ENCODE data around the gene FIBIN. TPM values are rescaled to one million over a fixed set of nuclear protein-coding genes. Genes with fewer than 3 reads are reported as not detected.

Gene FIBIN
- polyA plus RNA-seq, 1 donor from 2014 or later: not detected

GRCh38 chr11:27031754-27032153 is 37.8 kb downstream of the FIBIN start:
- Histone ChIP-seq H3K9me3 (ENCODE audit: low read length) (no peaks in the 10 kb centered on the region), H3K4me3 (ENCODE audit: low read length) (no peak overlapping the region), H3K4me2 (ENCODE audit: low read length) (no peak overlapping the region), H3K27me3 (ENCODE audit: insufficient read depth, low read depth, low read length) (no peaks in the 10 kb centered on the region), H3K79me2 (replicated peaks; ENCODE audit: insufficient read depth, low read length) (no peaks in the 10 kb centered on the region), H3F3A (ENCODE audit: insufficient read depth, low read length, poor library complexity, severe bottlenecking) (no peaks in the 10 kb centered on the region), H2AFZ (ENCODE audit: low read depth, low read length) (no peak overlapping the region), H3K27ac (ENCODE audit: low read length) (no peak overlapping the region), H3K9ac (ENCODE audit: low read length) (no peak overlapping the region), H3K9me2 (ENCODE audit: insufficient read depth, low read length) (no peaks in the 10 kb centered on the region), H4K20me1 (ENCODE audit: insufficient read depth) (no peaks in the 10 kb centered on the region), H3K36me3 (ENCODE audit: insufficient read depth, low read length) (no peaks in the 10 kb centered on the region)
- TF ChIP-seq SMC3 (conservative IDR thresholded peaks at IDR 0.05; ENCODE audit: poor library complexity) (no peak), TAF1 (IDR thresholded peaks at IDR 0.05; ENCODE audit: low read depth) (no peak), POLR2AphosphoS5 (IDR thresholded peaks at IDR 0.05) (no peak), EP300 (conservative IDR thresholded peaks at IDR 0.05; ENCODE audit: poor library complexity, severe bottlenecking) (no peak), EZH2 (IDR thresholded peaks at IDR 0.05; ENCODE audit: borderline replicate concordance, insufficient read depth, low read length, poor library complexity, severe bottlenecking) (no peak), MXI1 (conservative IDR thresholded peaks at IDR 0.05; ENCODE audit: poor library complexity, severe bottlenecking) (no peak)
- TF ChIP-seq, protein P1, sequence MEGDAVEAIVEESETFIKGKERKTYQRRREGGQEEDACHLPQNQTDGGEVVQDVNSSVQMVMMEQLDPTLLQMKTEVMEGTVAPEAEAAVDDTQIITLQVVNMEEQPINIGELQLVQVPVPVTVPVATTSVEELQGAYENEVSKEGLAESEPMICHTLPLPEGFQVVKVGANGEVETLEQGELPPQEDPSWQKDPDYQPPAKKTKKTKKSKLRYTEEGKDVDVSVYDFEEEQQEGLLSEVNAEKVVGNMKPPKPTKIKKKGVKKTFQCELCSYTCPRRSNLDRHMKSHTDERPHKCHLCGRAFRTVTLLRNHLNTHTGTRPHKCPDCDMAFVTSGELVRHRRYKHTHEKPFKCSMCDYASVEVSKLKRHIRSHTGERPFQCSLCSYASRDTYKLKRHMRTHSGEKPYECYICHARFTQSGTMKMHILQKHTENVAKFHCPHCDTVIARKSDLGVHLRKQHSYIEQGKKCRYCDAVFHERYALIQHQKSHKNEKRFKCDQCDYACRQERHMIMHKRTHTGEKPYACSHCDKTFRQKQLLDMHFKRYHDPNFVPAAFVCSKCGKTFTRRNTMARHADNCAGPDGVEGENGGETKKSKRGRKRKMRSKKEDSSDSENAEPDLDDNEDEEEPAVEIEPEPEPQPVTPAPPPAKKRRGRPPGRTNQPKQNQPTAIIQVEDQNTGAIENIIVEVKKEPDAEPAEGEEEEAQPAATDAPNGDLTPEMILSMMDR (IDR thresholded peaks at IDR 0.05; ENCODE audit: poor library complexity, severe bottlenecking): no peak
- TF ChIP-seq, protein P2, sequence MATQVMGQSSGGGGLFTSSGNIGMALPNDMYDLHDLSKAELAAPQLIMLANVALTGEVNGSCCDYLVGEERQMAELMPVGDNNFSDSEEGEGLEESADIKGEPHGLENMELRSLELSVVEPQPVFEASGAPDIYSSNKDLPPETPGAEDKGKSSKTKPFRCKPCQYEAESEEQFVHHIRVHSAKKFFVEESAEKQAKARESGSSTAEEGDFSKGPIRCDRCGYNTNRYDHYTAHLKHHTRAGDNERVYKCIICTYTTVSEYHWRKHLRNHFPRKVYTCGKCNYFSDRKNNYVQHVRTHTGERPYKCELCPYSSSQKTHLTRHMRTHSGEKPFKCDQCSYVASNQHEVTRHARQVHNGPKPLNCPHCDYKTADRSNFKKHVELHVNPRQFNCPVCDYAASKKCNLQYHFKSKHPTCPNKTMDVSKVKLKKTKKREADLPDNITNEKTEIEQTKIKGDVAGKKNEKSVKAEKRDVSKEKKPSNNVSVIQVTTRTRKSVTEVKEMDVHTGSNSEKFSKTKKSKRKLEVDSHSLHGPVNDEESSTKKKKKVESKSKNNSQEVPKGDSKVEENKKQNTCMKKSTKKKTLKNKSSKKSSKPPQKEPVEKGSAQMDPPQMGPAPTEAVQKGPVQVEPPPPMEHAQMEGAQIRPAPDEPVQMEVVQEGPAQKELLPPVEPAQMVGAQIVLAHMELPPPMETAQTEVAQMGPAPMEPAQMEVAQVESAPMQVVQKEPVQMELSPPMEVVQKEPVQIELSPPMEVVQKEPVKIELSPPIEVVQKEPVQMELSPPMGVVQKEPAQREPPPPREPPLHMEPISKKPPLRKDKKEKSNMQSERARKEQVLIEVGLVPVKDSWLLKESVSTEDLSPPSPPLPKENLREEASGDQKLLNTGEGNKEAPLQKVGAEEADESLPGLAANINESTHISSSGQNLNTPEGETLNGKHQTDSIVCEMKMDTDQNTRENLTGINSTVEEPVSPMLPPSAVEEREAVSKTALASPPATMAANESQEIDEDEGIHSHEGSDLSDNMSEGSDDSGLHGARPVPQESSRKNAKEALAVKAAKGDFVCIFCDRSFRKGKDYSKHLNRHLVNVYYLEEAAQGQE (IDR thresholded peaks at IDR 0.05; ENCODE audit: borderline replicate concordance): no peak

DNA sequence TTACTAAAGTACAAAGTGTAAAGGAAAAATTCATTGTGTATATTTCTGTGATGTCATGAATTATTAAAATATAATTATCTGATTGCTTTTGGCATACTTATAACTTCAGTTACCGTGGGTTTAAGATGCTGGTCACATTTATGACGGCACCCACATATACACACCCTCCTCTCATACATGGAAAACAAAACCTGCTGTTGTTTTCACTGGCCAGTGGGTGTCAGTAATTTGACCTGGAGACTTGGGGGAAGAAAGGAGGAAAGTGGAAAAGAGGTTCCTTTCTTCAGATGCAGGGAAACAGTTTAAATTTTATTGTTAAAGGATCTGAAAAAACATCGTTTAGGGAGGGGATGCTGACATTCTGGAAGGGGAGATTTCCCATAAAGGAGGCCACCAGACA is 46.0 kb downstream of the FIBIN start:
- no peaks in the 10 kb centered on the region for H3F3A ChIP-seq (ENCODE audit: insufficient read depth, low read length, poor library complexity, severe bottlenecking)
- no peak overlapping the region for H3K27ac ChIP-seq (ENCODE audit: low read length)
- TF ChIP-seq POLR2AphosphoS5 (IDR thresholded peaks at IDR 0.05) (no peak), TAF1 (IDR thresholded peaks at IDR 0.05; ENCODE audit: low read depth) (no peak), EZH2 (IDR thresholded peaks at IDR 0.05; ENCODE audit: borderline replicate concordance, insufficient read depth, low read length, poor library complexity, severe bottlenecking) (no peak), EP300 (conservative IDR thresholded peaks at IDR 0.05; ENCODE audit: poor library complexity, severe bottlenecking) (no peak), SMC3 (conservative IDR thresholded peaks at IDR 0.05; ENCODE audit: poor library complexity) (no peak), MXI1 (conservative IDR thresholded peaks at IDR 0.05; ENCODE audit: poor library complexity, severe bottlenecking) (no peak), RAD21 (conservative IDR thresholded peaks at IDR 0.05) (no peak)
- TF ChIP-seq, protein P1 (IDR thresholded peaks at IDR 0.05; ENCODE audit: poor library complexity, severe bottlenecking): no peak
- TF ChIP-seq, protein P2 (IDR thresholded peaks at IDR 0.05; ENCODE audit: borderline replicate concordance): no peak
- H2AFZ ChIP-seq (ENCODE audit: low read depth, low read length): no peak overlapping the region
- no peak overlapping the region for H3K9ac ChIP-seq (ENCODE audit: low read length)
- no peak overlapping the region for H3K4me3 ChIP-seq (ENCODE audit: low read length)
- no peaks in the 10 kb centered on the region for H3K9me3 ChIP-seq (ENCODE audit: low read length)
- H4K20me1 ChIP-seq (ENCODE audit: insufficient read depth): no peaks in the 10 kb centered on the region
- H3K9me2 ChIP-seq (ENCODE audit: insufficient read depth, low read length): no peaks in the 10 kb centered on the region
- H3K79me2 ChIP-seq (replicated peaks; ENCODE audit: insufficient read depth, low read length): no peaks in the 10 kb centered on the region
- H3K27me3 ChIP-seq (ENCODE audit: insufficient read depth, low read depth, low read length): no peaks in the 10 kb centered on the region
- no peak overlapping the region for H3K4me2 ChIP-seq (ENCODE audit: low read length)
- H3K36me3 ChIP-seq (ENCODE audit: insufficient read depth, low read length): no peaks in the 10 kb centered on the region
